Effector CD4-positive, alpha-beta T cell (primary cell): ENCODE data around the gene LCAT.
"Not testable (repeated sequence)": the region's sequence is repeated elsewhere in the genome, so short reads cannot be mapped to it uniquely, and the experiment has no call there.

Experiments used
- DNase-seq: peaks from one replicate; pipeline ENCODE4 v3.0.0-alpha.2; 2020

The LCAT gene

GRCh38 chr16:67946966-67947558 lies 3.1 kb upstream of the LCAT start:
- no peak for DNase-seq

DNA sequence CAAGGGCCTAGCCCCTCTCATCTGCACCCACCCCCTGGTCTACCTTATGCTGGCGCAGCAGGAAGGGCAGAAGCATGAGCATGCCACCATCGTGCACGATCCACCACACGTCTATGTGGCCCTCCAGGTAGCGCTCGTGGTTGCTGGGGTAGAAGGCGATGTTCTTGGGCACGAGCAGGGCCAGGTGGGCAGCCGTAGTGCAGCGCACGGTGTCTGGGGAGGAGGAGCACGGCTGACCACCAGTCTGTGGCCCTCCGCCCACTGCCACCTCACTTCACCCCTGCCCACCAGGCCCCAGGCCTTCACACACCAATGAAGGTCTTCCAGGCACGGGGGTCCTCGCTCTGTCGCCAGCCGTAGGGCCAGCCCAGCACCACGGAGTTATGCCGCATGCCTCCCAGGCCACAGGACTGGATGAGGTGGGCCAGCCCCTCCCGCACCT lies 2.2 kb upstream of the LCAT start:
- DNase-seq = no peak

DNA sequence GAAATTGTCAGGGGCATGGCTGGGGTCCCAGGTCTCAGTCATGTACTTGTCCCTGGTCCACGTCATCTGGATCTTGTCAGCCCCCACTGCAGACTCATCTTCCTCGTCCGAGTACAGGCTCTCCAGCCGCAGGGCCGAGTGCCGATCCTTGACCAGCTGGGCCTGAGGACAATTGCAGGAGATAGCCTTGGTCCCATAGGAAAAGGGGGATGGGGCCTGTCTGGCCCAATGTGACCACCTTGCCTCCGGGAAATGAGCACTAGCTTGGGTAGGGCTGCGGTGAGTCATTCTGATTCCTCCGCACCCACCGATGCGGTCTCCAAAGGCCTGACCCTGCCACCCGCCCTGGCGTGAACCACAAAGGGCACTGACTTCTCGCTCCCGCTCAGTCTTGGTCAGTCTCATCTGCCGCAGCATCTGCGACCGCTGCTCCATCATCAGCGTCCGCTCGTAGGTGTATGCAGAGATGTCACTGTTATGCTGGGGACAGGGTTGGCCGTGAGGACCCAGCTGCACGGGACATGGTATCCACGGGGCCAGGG lies 1.5 kb upstream of the LCAT start:
- no peak for DNase-seq

- no peak for DNase-seq
Observed at GRCh38 chr16:67944690-67945391, 921 bp upstream of the LCAT start.

DNA sequence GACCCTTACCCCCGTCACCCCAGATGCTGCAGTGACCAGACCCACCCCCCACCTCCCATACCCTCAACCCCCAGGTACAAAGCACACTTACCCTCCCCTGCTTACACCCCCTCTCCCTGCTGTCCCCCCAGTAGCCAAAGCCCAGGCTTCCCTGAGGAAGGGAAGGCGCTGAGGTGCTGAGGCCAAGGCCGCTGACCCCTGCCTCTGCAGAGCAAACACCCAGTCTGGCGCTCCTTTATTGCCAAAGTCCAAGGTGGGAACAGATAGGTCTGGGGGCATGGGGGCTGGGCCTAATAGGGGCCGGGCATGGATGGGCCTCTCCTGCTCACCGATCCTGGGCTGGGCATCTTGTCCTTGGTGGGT lies 683 bp downstream of the LCAT start:
- DNase-seq = no peak

GRCh38 chr16:67942510-67943255 lies 1.2 kb downstream of the LCAT start:
- DNase-seq = no peak

- peak; percentile 25 for DNase-seq
Observed at GRCh38 chr16:67942200-67942509, 1.8 kb downstream of the LCAT start.

- no peak for DNase-seq
Observed at GRCh38 chr16:67941469-67942199, 2.3 kb downstream of the LCAT start.

- DNase-seq = no peak
Observed at GRCh38 chr16:67940446-67941089, 3.4 kb downstream of the LCAT start.

DNA sequence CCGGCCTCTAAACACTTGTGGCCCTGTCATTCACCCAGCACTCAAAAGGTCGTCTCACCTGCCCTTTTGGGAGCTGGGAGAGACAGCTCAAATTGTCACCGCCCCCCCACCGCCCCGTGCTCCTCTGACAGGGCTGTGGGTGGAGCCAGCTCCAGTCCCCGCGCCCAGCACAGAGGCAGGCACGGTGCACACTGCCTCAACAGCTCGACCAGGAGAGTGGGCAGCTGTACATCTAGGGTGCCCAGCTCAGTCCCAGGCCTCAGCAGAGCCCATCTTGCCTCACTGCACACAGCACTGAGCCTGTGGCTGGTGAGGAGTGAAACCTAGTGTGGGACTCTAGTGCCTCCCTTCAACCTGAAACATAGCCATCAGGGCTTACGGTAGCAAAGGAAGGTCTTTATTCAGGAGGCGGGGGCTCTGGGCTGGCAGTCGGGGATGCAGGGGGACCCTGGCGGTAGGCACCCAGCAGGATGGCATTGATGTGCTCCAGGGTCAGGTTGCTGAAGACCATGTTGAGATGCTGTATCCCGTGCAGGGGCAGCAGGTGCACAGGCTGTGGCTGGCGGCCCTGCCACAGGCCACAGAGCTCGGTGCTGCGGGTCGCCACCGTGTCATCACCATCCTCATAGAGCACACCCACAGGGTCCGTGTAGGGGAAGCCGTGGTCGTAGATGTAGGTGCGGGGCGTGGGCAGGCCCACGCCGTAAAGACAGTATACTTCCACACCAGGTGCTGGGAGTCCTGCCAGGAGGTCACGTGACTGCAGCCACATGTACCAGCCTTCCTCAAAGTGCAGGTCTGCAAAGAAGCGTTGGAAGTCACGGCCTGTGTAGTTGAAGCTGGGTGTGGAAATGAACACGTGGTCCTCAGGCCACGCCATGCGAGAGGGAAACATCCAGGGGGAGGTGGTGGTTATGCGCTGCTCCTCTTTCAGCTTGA lies 4.1 kb downstream of the LCAT start:
- DNase-seq = peak; percentile 9

DNA sequence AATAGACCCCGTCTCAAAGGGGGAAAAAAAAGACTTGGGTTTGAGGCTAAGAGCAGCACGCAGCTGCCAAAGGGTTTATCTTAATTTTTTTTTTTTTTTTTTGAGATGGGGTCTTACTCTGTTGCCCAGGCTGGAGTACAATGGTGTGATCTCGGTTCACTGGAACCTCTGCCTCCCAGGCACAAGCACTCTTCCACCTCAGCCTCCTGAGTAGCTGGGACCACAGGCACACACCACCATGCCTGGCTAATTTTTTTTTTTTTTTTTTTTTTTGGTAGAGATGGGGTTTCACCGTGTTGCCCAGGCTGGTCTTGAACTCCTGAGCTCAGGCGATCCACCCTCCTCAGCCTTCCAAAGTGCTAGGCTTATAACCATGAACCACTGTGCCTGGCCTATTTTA lies 6.2 kb downstream of the LCAT start:
- DNase-seq = not testable (repeated sequence)

GRCh38 chr16:67936880-67937605 lies 6.9 kb downstream of the LCAT start:
- peak; percentile 67 for DNase-seq

- DNase-seq = peak; percentile 26
Observed at GRCh38 chr16:67936124-67936879, 7.6 kb downstream of the LCAT start, which contains the start of gene PSMB10. TSS of gene PSMB10 (minus strand) at chr16:67936850. CDS start at chr16:67936749, 101 bp downstream.

GRCh38 chr16:67935402-67936123 lies 8.4 kb downstream of the LCAT start:
- DNase-seq = peak; percentile 92

DNA sequence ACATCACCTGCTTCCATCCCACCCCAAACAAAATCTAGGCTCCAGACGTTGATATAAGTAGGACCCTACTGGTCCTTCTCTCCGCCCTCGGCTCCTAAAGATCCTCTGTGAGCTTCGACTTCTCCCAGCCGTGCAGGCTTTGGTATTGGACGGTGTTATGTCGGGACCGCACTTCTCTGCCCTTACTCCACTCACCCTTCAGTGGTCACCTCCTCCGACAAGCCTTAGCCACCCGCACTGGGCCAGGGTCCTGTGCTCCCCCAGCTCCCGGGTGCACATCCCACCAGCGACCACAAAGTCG lies 8.9 kb downstream of the LCAT start:
- DNase-seq = no peak

DNA sequence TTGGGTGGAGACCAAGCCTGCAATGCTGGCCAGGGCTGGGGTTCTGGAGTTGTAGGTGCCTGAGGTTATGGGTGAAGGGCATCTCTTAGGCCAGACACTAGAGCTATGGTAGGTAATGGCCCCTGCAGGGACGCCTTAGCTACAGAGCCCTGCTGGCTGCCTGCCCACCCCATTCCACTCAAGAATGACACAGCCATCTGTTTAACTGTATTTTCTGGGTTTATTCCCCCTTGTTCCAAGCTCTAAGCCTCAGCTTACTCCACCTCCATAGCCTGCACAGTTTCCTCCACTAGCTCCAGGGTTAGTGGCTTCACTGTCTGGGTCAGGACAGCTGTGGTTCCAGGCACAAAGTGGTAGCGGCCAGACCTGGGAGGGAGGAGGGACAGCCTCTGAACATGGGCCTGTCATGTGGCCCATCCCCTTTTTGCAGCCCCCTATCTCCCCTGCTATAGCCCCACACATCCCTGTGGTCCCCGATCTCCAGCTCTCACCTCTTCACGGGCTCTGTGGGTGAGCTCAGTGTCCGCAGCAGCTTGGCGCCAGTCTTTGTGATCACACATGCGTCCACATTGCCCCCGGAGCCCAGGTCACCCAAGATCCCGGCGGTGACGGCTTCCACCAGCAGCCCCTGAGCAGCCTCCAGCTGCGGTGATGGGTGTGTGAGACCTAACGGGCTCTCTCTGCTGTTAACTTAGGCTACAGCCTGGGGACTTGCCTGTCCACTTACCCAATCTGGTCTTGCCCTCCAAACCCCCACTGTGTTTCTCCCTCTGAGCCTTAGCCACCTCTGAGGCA lies 9.4 kb downstream of the LCAT start:
- DNase-seq = no peak

DNA sequence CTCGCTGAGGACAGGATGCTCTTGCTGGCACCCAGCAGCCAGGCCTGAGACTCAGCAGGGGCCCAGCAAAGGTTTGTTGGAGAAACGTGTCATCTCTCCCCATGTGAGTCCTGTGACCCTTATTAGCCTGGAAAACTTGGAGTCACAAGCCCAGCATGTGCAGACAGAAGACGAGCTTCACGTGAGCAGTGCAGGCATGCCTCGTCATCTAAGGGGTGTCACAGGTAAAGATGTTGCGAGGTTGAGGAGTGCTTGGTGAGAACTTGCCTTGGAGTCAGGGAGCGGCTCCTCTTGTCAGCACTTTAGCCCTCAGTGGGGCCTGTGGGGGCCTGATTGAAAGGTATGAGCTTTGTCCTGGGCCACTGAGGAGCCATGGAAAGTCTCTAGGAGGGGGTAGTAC lies 10.1 kb downstream of the LCAT start:
- DNase-seq = no peak

GRCh38 chr16:67932462-67932840 lies 11.5 kb downstream of the LCAT start:
- no peak for DNase-seq
